Cardiac muscle cell (in vitro differentiated cells and primary cell): ENCODE results near the gene MCM9. TPM values are rescaled to one million over a fixed set of nuclear protein-coding genes. Genes with fewer than 3 reads are reported as not detected.
A peak's percentile ranks its signal among the peaks of the same experiment; 100 is the strongest.

Experiments
- DNase-seq, 2 donors: peaks; one replicate each; pipeline versions ENCODE4 v3.0.0 to v3.0.0-alpha.2; 2010 to 2017; ENCODE audit warnings: low read depth in 1 of 2, low spot score in 1 of 2
- H3K27ac ChIP-seq: fragments of 200-600 bp; sonication (generic); 2 replicates; pipeline ENCODE4 v1.5.1; 2016
- H3K27me3 ChIP-seq: fragments of 200-600 bp; sonication (generic); 2 replicates; pipeline ENCODE4 v1.6.0; 2016; ENCODE audit warnings: control low read depth
- H3K36me3 ChIP-seq: fragments of 200-600 bp; sonication (generic); 2 replicates; pipeline ENCODE4 v1.5.1; 2016; ENCODE audit warnings: control low read depth
- H3K4me1 ChIP-seq: fragments of 200-600 bp; sonication (generic); 2 replicates; pipeline ENCODE4 v1.8.1; 2017; ENCODE audit warnings: low read depth, mild to moderate bottlenecking, mixed run types
- H3K4me3 ChIP-seq: fragments of 200-600 bp; sonication (generic); 2 replicates; pipeline ENCODE4 v1.5.1; 2016; ENCODE audit warnings: mild to moderate bottlenecking
- H3K9me3 ChIP-seq: fragments of 200-600 bp; sonication (generic); 2 replicates; pipeline ENCODE4 v1.5.1; 2017; ENCODE audit warnings: low read depth, mild to moderate bottlenecking, control low read depth
- CTCF ChIP-seq: IDR thresholded peaks from 2 replicates; pipeline ENCODE4 v1.5.1; 2012; ENCODE audit warnings: low read depth, mild to moderate bottlenecking, low read length
- polyA plus RNA-seq: library from polyadenylated mRNA; unstranded; fragments of >200 nt; fragmentation: Nextera tagmentation; extraction: Ambion mirVana; gene quantifications from 2 replicates; pipeline ENCODE4 v1.2.1, GENCODE V29; 2016
- total RNA-seq: library from RNA; depleted of rRNA; stranded (reverse); fragments of >200 nt; gene quantifications from 2 replicates; pipeline ENCODE4 v1.2.3, GENCODE V29; 2016

The MCM9 gene
- total and polyA plus RNA-seq, 2 experiments from 2014 or later: 7.0 to 10.1 TPM

GRCh38 chr6:118974790-118975189 lies 39.8 kb upstream of the MCM9 start:
- no peak for DNase-seq
- Histone ChIP-seq H3K4me1 (no peaks in the 10 kb centered on the region), H3K9me3 (no peaks in the 10 kb centered on the region), H3K27ac (no peak overlapping the region), H3K36me3 (no peaks in the 10 kb centered on the region), H3K4me3 (no peak overlapping the region), H3K27me3 (no peaks in the 10 kb centered on the region)
- TF ChIP-seq CTCF: no peak

- Histone ChIP-seq H3K9me3 (no peaks in the 10 kb centered on the region), H3K27me3 (no peaks in the 10 kb centered on the region), H3K36me3 (no peaks in the 10 kb centered on the region), H3K4me3 (no peak overlapping the region), H3K4me1 (no peaks in the 10 kb centered on the region), H3K27ac (no peak overlapping the region)
- DNase-seq: peak in 1 of 2 donors; percentile 14
- no peak for TF ChIP-seq CTCF
These were observed 36.7 kb upstream of the MCM9 start for GRCh38 chr6:118971682-118972081.

GRCh38 chr6:118970866-118971265 lies 35.9 kb upstream of the MCM9 start:
- no peaks in the 10 kb centered on the region for H3K4me1 ChIP-seq
- no peak for DNase-seq

GRCh38 chr6:118968416-118968815 lies 33.5 kb upstream of the MCM9 start:
- DNase-seq: peak; percentile 40 to 60

More at GRCh38 chr6:118970866-118971265, 35.9 kb upstream of the MCM9 start:
- no peak overlapping the region for H3K4me3 ChIP-seq
- no peak for TF ChIP-seq CTCF
- no peaks in the 10 kb centered on the region for H3K36me3 ChIP-seq
- H3K27me3 ChIP-seq: no peaks in the 10 kb centered on the region
- H3K27ac ChIP-seq: no peak overlapping the region
- H3K9me3 ChIP-seq: no peaks in the 10 kb centered on the region

GRCh38 chr6:118967239-118967638 lies 32.3 kb upstream of the MCM9 start:
- no peaks in the 10 kb centered on the region for H3K9me3 ChIP-seq
- H3K36me3 ChIP-seq: no peaks in the 10 kb centered on the region
- TF ChIP-seq CTCF: no peak
- no peaks in the 10 kb centered on the region for H3K4me1 ChIP-seq
- no peaks in the 10 kb centered on the region for H3K27me3 ChIP-seq
- no peak overlapping the region for H3K27ac ChIP-seq
- no peak overlapping the region for H3K4me3 ChIP-seq
- no peak for DNase-seq

More at GRCh38 chr6:118968416-118968815, 33.5 kb upstream of the MCM9 start:
- Histone ChIP-seq H3K4me1 (no peaks in the 10 kb centered on the region), H3K9me3 (no peaks in the 10 kb centered on the region), H3K27me3 (no peaks in the 10 kb centered on the region), H3K4me3 (no peak overlapping the region), H3K36me3 (no peaks in the 10 kb centered on the region), H3K27ac (no peak overlapping the region)
- peak; percentile 35 for TF ChIP-seq CTCF
